NCI-H2171 (cell line): ENCODE data around the gene MISP3.

Experiments used
- DNase-seq: peaks from one replicate; lab custom pipeline; 2025; lab: John Stamatoyannopoulos, UW

Gene MISP3

GRCh38 chr19:14053500-14053899, 19.1 kb upstream of the MISP3 start:
- DNase-seq = no peak

- no peak for DNase-seq
These were observed 18.5 kb upstream of the MISP3 start for GRCh38 chr19:14054099-14054498.

- DNase-seq = no peak
These were observed 17.9 kb upstream of the MISP3 start for GRCh38 chr19:14054721-14055120.

- no peak for DNase-seq
These were observed 17.2 kb upstream of the MISP3 start for GRCh38 chr19:14055396-14055795.

GRCh38 chr19:14056069-14056666, 16.4 kb upstream of the MISP3 start:
- no peak for DNase-seq

- DNase-seq = no peak
These were observed 15.7 kb upstream of the MISP3 start for GRCh38 chr19:14056741-14057356.

- DNase-seq = no peak
These were observed 14.1 kb upstream of the MISP3 start for GRCh38 chr19:14058182-14059092.

- no peak for DNase-seq
These were observed 13.5 kb upstream of the MISP3 start for GRCh38 chr19:14059093-14059480.

GRCh38 chr19:14059652-14060155, 12.9 kb upstream of the MISP3 start:
- DNase-seq = no peak

GRCh38 chr19:14061081-14061749, 11.4 kb upstream of the MISP3 start:
- DNase-seq = no peak

GRCh38 chr19:14061751-14062557, 10.6 kb upstream of the MISP3 start, which contains the start of gene PALM3:
PALM3 (minus strand) TSS chr19:14062076; CDS start chr19:14061980, 96 bp downstream.
- DNase-seq = no peak

GRCh38 chr19:14062558-14062855, 10.1 kb upstream of the MISP3 start:
- no peak for DNase-seq

GRCh38 chr19:14063105-14063504, 9.5 kb upstream of the MISP3 start:
- DNase-seq = no peak

- DNase-seq = no peak
These were observed 6.5 kb upstream of the MISP3 start for GRCh38 chr19:14066134-14066533.

- no peak for DNase-seq
These were observed 2.1 kb upstream of the MISP3 start for GRCh38 chr19:14070268-14071050.

- DNase-seq = peak; percentile 80
These were observed 807 bp downstream of the MISP3 start for GRCh38 chr19:14073261-14073924.

- no peak for DNase-seq
These were observed 1.6 kb downstream of the MISP3 start for GRCh38 chr19:14073925-14074838.

GRCh38 chr19:14078411-14078810, 5.8 kb downstream of the MISP3 start:
- no peak for DNase-seq
